SK-N-SH (cell line): ENCODE measurements around the gene PRDM10. TPM values are rescaled to one million over a fixed set of nuclear protein-coding genes. Genes with fewer than 3 reads are reported as not detected.

ENCODE experiments used
- CTCF ChIA-PET: fragments of 300-600, 350-600 bp; formaldehyde crosslinking; extraction: SDS; loops from one replicate; lab custom pipeline; 2021; lab: Yijun Ruan, JAX
- POLR2A ChIA-PET: fragments of 350-600 bp; sonication (Branson Sonifier 250); formaldehyde crosslinking; extraction: SDS; loops from one replicate; lab custom pipeline; 2020; ENCODE audit warnings: antibody characterized with exemption, inconsistent platforms; lab: Yijun Ruan, JAX
- DNase-seq: peaks from one replicate; pipeline ENCODE4 v3.0.0; 2012
- H2AFZ ChIP-seq: fragments of 200-600 bp; sonication (generic); 2 replicates; pipeline ENCODE4 v1.8.1; 2016; ENCODE audit warnings: antibody characterized with exemption, mild to moderate bottlenecking, low read depth
- H3F3A ChIP-seq: fragments of 200-600 bp; sonication (generic); replicated peaks from 2 replicates; pipeline ENCODE3; 2016; ENCODE audit warnings: antibody characterized with exemption, mild to moderate bottlenecking; ENCODE audit not compliant: insufficient read depth
- H3K27ac ChIP-seq, 2 experiments: fragments of 200-500 bp in 1 of 2; fragments of 200-600 bp in 1 of 2; sonication (Bioruptor generic) in 1 of 2; sonication (generic), shearing (Covaris generic) in 1 of 2; 2 replicates each; pipeline versions ENCODE4 v1.5.1 to v1.6.1; 2014 to 2016; ENCODE audit warnings: low read depth in 2 of 2, inconsistent platforms in 1 of 2, low read length in 1 of 2, mild to moderate bottlenecking in 1 of 2, mixed read lengths in 1 of 2
- H3K27me3 ChIP-seq: fragments of 200-600 bp; sonication (generic), shearing (Covaris generic); 2 replicates; pipeline ENCODE4 v1.6.1; 2016; ENCODE audit warnings: mixed run types; ENCODE audit not compliant: insufficient read depth
- H3K36me3 ChIP-seq, 2 experiments: fragments of 200-500 bp in 1 of 2; fragments of 200-600 bp in 1 of 2; sonication (Bioruptor generic) in 1 of 2; sonication (generic) in 1 of 2; replicated peaks in 1 of 2; 2 replicates each; pipeline versions ENCODE3 to v1.5.1; 2014 to 2016; ENCODE audit warnings: low read length in 1 of 2, mild to moderate bottlenecking in 1 of 2; ENCODE audit not compliant: insufficient read depth in 2 of 2, control insufficient read depth in 1 of 2
- H3K4me1 ChIP-seq, 2 experiments: fragments of 200-500 bp in 1 of 2; fragments of 200-600 bp in 1 of 2; sonication (Bioruptor generic) in 1 of 2; sonication (generic), shearing (Covaris generic) in 1 of 2; 2 replicates each; pipeline versions ENCODE4 v1.5.1 to v1.6.1; 2014 to 2016; ENCODE audit warnings: low read depth in 1 of 2, low read length in 1 of 2, mixed run types in 1 of 2; ENCODE audit not compliant: insufficient read depth in 2 of 2, control insufficient read depth in 1 of 2
- H3K4me2 ChIP-seq: fragments of 200-600 bp; sonication (generic), shearing (Covaris generic); 2 replicates; pipeline ENCODE4 v1.6.1; 2017; ENCODE audit warnings: mixed run types
- H3K4me3 ChIP-seq, 2 experiments: fragments of 200-500 bp in 1 of 2; fragments of 200-600 bp in 1 of 2; sonication (Bioruptor generic) in 1 of 2; sonication (generic), shearing (Covaris generic) in 1 of 2; 2 replicates each; pipeline versions ENCODE4 v1.5.1 to v1.8.1; 2014 to 2016; ENCODE audit warnings: low read depth in 2 of 2, inconsistent platforms in 1 of 2, low read length in 1 of 2, mild to moderate bottlenecking in 1 of 2, mixed read lengths in 1 of 2, moderate library complexity in 1 of 2
- H3K79me2 ChIP-seq: fragments of 200-600 bp; sonication (generic); 2 replicates; pipeline ENCODE4 v1.8.1; 2017; ENCODE audit warnings: mild to moderate bottlenecking; ENCODE audit not compliant: insufficient read depth
- H3K9ac ChIP-seq: fragments of 200-600 bp; sonication (generic); 2 replicates; pipeline ENCODE4 v1.6.1; 2017; ENCODE audit warnings: mixed run types
- H3K9me2 ChIP-seq: fragments of 200-600 bp; sonication (generic); 2 replicates; pipeline ENCODE4 v1.6.1; 2017; ENCODE audit warnings: mixed run types
- H3K9me3 ChIP-seq: fragments of 200-600 bp; sonication (generic); 2 replicates; pipeline ENCODE4 v1.6.1; 2017; ENCODE audit warnings: mixed run types, mild to moderate bottlenecking, moderate library complexity
- H4K20me1 ChIP-seq: fragments of 200-600 bp; sonication (generic); 2 replicates; pipeline ENCODE4 v1.6.1; 2017; ENCODE audit warnings: mild to moderate bottlenecking, mixed run types; ENCODE audit not compliant: insufficient read depth
- CHD2 ChIP-seq: fragments of 150-350 bp; IDR thresholded peaks from 2 replicates; pipeline ENCODE4 v1.6.1; 2018; ENCODE audit warnings: low read length; ENCODE audit not compliant: partially characterized antibody
- ELF1 ChIP-seq: IDR thresholded peaks from 2 replicates; pipeline ENCODE4 v1.4.0; 2012
- EZH2phosphoT487 ChIP-seq: fragments of 200-600 bp; sonication (generic); IDR thresholded peaks from 2 replicates; pipeline ENCODE4 v1.6.1; 2017; ENCODE audit warnings: low read depth, mixed run types, mild to moderate bottlenecking, antibody characterized with exemption, moderate library complexity, borderline replicate concordance
- FOXJ3 ChIP-seq: sonication (generic); formaldehyde crosslinking; IDR thresholded peaks from 2 replicates; pipeline ENCODE4 v1.5.1; 2020; ENCODE audit warnings: mild to moderate bottlenecking, missing genetic modification reagents
- JUND ChIP-seq: IDR thresholded peaks from 2 replicates; pipeline ENCODE4 v1.4.0; 2012
- MXI1 ChIP-seq: IDR thresholded peaks from 2 replicates; pipeline ENCODE4 v1.6.1; 2012; ENCODE audit warnings: mild to moderate bottlenecking, low read depth, low read length, improper control_type of control experiment
- NRF1 ChIP-seq: IDR thresholded peaks from 2 replicates; pipeline ENCODE4 v1.6.1; 2012; ENCODE audit warnings: low read depth, mild to moderate bottlenecking, low read length
- POLR2AphosphoS5 ChIP-seq: IDR thresholded peaks from 2 replicates; pipeline ENCODE4 v1.6.1; 2012; ENCODE audit warnings: low read depth, low read length
- RAD21 ChIP-seq: IDR thresholded peaks from 2 replicates; pipeline ENCODE4 v1.6.1; 2012; ENCODE audit warnings: mild to moderate bottlenecking, low read length
- RCOR1 ChIP-seq: fragments of 150-350 bp; IDR thresholded peaks from 2 replicates; pipeline ENCODE4 v1.6.1; 2017; ENCODE audit warnings: antibody characterized with exemption, low read length
- RFX5 ChIP-seq: IDR thresholded peaks from 2 replicates; pipeline ENCODE4 v1.6.1; 2012; ENCODE audit warnings: mild to moderate bottlenecking, improper control_type of control experiment, low read length
- SIN3A ChIP-seq: IDR thresholded peaks from 2 replicates; pipeline ENCODE4 v1.6.1; 2012; ENCODE audit warnings: low read depth, mild to moderate bottlenecking, low read length, moderate library complexity, borderline replicate concordance
- SMC3 ChIP-seq: IDR thresholded peaks from 2 replicates; pipeline ENCODE4 v1.6.1; 2012; ENCODE audit warnings: low read depth, low read length, improper control_type of control experiment
- TAF1 ChIP-seq: IDR thresholded peaks from 2 replicates; pipeline ENCODE4 v1.6.1; 2012; ENCODE audit warnings: low read depth, mild to moderate bottlenecking, low read length, moderate library complexity, borderline replicate concordance
- TCF12 ChIP-seq: IDR thresholded peaks from 2 replicates; pipeline ENCODE4 v1.4.0; 2012
- ZBTB33 ChIP-seq: IDR thresholded peaks from 2 replicates; pipeline ENCODE4 v1.4.0; 2012; ENCODE audit warnings: low read depth, borderline replicate concordance
- WGBS: methylation state at CpG from one replicate; pipeline ENCODE4 v1.1.6; 2017; ENCODE audit warnings: low lambda C conversion rate; 5-methylcytosine and 5-hydroxymethylcytosine counted together
- polyA plus RNA-seq, 3 experiments: library from polyadenylated mRNA; depleted of rRNA; stranded (reverse); fragments of >200 nt; gene quantifications; 2 replicates each; pipeline ENCODE4 v1.2.3, GENCODE V29; 2012
- TF ChIP-seq, protein P1 (sequence below): IDR thresholded peaks from 2 replicates; pipeline ENCODE4 v1.4.0; 2012; ENCODE audit warnings: low read depth, borderline replicate concordance
- TF ChIP-seq, protein P2 (sequence below): fragments of 150-350 bp; IDR thresholded peaks from 2 replicates; pipeline ENCODE4 v1.6.1; 2017; ENCODE audit warnings: antibody characterized with exemption, low read length, low read depth, borderline replicate concordance
- TF ChIP-seq, protein P3 (sequence below): fragments of 150-350 bp; IDR thresholded peaks from 2 replicates; pipeline ENCODE4 v1.6.1; 2016; ENCODE audit warnings: mild to moderate bottlenecking, low read depth, low read length

The PRDM10 gene
- polyA plus RNA-seq, 1 of the 3 experiments (the other 2 are of a cell fraction) = 1.9 TPM

GRCh38 chr11:130003717-130004001 is 1.0 kb upstream of the PRDM10 start:
- no peak for DNase-seq
- peak overlapping the region; percentile 69 to 83 for H3K4me3 ChIP-seq
- peaks cover 31% of the 10 kb centered on the region for H3K79me2 ChIP-seq
- CTCF ChIA-PET = interaction anchor here (0.7 to 2.2 kb wide), 4 partner anchors 10 to 128 kb away, joined by 3 to 11 read pairs (median 4); no protein-coding TSS in a partner anchor
- H4K20me1 ChIP-seq = no peaks in the 10 kb centered on the region; the same call in 1 of the 2 replicates
- H3K4me2 ChIP-seq = peak overlapping the region; percentile 89
- peak overlapping the region; percentile 99 to 100 for H3K27ac ChIP-seq
- H2AFZ ChIP-seq = peak overlapping the region; percentile 54; the same call in 1 of the 2 replicates
- POLR2A ChIA-PET = interaction anchor here (1.1 to 2.3 kb wide), 4 partner anchors 11 to 128 kb away, joined by 6 to 10 read pairs (median 8); partner anchors contain the start of gene APLP2
- H3K9me2 ChIP-seq = no peaks in the 10 kb centered on the region
- H3K9me3 ChIP-seq = no peaks in the 10 kb centered on the region
- H3K36me3 ChIP-seq = peaks cover 0 to 3% of the 10 kb centered on the region in 2 experiments
- under 1% methylated on average over 8 of the region's 8 CpGs for WGBS
- H3K4me1 ChIP-seq = peaks cover 0 to 3% of the 10 kb centered on the region in 2 experiments; a peak in 3 of 4 replicates
- peaks cover 18% of the 10 kb centered on the region for H3F3A ChIP-seq
- TF ChIP-seq ELF1 (no peak), SIN3A (no peak), TCF12 (no peak), RAD21 (peak; percentile 23)
- H3K9ac ChIP-seq = peak overlapping the region; percentile 98
- H3K27me3 ChIP-seq = no peaks in the 10 kb centered on the region

- no peaks in the 10 kb centered on the region for H3K9me3 ChIP-seq
- no peaks in the 10 kb centered on the region; the same call in 1 of the 2 replicates for H4K20me1 ChIP-seq
- no peaks in the 10 kb centered on the region for H3K27me3 ChIP-seq
- CTCF ChIA-PET = interaction anchor here (0.7 to 2.2 kb wide), 6 partner anchors 10 to 129 kb away, joined by 3 to 11 read pairs (median 4); no protein-coding TSS in a partner anchor
- POLR2A ChIA-PET = interaction anchor here (1.1 to 2.3 kb wide), 7 partner anchors 11 to 129 kb away, joined by 3 to 10 read pairs (median 7); partner anchors contain the start of gene APLP2
- DNase-seq = peak; percentile 98
- peaks cover 0 to 3% of the 10 kb centered on the region in 2 experiments for H3K36me3 ChIP-seq
- peak overlapping the region; percentile 90 for H2AFZ ChIP-seq
- H3K4me2 ChIP-seq = peak overlapping the region; percentile 89
- peaks cover 21% of the 10 kb centered on the region for H3F3A ChIP-seq
- peak overlapping the region; percentile 99 to 100 for H3K27ac ChIP-seq
- H3K79me2 ChIP-seq = peaks cover 37% of the 10 kb centered on the region
- H3K9me2 ChIP-seq = no peaks in the 10 kb centered on the region
- peaks cover 0 to 3% of the 10 kb centered on the region in 2 experiments; a peak in 3 of 4 replicates for H3K4me1 ChIP-seq
- H3K9ac ChIP-seq = peak overlapping the region; percentile 98
- peak overlapping the region; percentile 69 to 83 for H3K4me3 ChIP-seq
- 0% methylated on average over 24 of the region's 65 CpGs for WGBS
- no peak; the same call in 1 of the 2 replicates for TF ChIP-seq ZBTB33
- TF ChIP-seq POLR2AphosphoS5 = peak; percentile 75
- TF ChIP-seq, protein P1, sequence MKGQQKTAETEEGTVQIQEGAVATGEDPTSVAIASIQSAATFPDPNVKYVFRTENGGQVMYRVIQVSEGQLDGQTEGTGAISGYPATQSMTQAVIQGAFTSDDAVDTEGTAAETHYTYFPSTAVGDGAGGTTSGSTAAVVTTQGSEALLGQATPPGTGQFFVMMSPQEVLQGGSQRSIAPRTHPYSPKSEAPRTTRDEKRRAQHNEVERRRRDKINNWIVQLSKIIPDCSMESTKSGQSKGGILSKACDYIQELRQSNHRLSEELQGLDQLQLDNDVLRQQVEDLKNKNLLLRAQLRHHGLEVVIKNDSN = no peak
- TF ChIP-seq, protein P2, sequence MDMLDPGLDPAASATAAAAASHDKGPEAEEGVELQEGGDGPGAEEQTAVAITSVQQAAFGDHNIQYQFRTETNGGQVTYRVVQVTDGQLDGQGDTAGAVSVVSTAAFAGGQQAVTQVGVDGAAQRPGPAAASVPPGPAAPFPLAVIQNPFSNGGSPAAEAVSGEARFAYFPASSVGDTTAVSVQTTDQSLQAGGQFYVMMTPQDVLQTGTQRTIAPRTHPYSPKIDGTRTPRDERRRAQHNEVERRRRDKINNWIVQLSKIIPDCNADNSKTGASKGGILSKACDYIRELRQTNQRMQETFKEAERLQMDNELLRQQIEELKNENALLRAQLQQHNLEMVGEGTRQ = no peak
- no peak for TF ChIP-seq EZH2phosphoT487
- TF ChIP-seq MXI1 = 0 out of 2 replicates have a peak, but pooled peaks have one; percentile 69
- TF ChIP-seq RFX5 = peak; percentile 98
- TF ChIP-seq TAF1 = peak; percentile 65; the same call in 1 of the 2 replicates
- TF ChIP-seq, protein P3, sequence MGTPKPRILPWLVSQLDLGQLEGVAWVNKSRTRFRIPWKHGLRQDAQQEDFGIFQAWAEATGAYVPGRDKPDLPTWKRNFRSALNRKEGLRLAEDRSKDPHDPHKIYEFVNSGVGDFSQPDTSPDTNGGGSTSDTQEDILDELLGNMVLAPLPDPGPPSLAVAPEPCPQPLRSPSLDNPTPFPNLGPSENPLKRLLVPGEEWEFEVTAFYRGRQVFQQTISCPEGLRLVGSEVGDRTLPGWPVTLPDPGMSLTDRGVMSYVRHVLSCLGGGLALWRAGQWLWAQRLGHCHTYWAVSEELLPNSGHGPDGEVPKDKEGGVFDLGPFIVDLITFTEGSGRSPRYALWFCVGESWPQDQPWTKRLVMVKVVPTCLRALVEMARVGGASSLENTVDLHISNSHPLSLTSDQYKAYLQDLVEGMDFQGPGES = no peak; the same call in 1 of the 2 replicates
- peak; percentile 54; the same call in 1 of the 2 replicates for TF ChIP-seq SIN3A
- TF ChIP-seq TCF12 = peak; percentile 87
- no peak for TF ChIP-seq FOXJ3 (CRISPR knock-in tag)
- TF ChIP-seq NRF1 = no peak
- TF ChIP-seq CHD2 = peak; percentile 25
- peak; percentile 84 for TF ChIP-seq JUND
- no peak for TF ChIP-seq RCOR1
- 0 out of 2 replicates have a peak, but pooled peaks have one; percentile 24 for TF ChIP-seq SMC3
These were observed 446 bp upstream of the PRDM10 start for GRCh38 chr11:130002846-130003716.
